AG09319 (cell line): ENCODE measurements around the gene PIK3R1.

ENCODE experiments used
- DNase-seq: peaks from one replicate; pipeline ENCODE4 v3.0.0-alpha.2; 2010; ENCODE audit warnings: low read depth; ENCODE audit errors: extremely low read depth
- CTCF ChIP-seq: IDR thresholded peaks from 2 replicates; pipeline ENCODE4 v1.5.1; 2011; ENCODE audit warnings: low read depth, mild to moderate bottlenecking, inconsistent platforms, low read length, moderate library complexity

The PIK3R1 gene

GRCh38 chr5:68337235-68337634 lies 121.7 kb downstream of the PIK3R1 start:
- DNase-seq = no peak
- no peak for TF ChIP-seq CTCF

- TF ChIP-seq CTCF = no peak
- DNase-seq = no peak
Observed at GRCh38 chr5:68339921-68340321, 124.4 kb downstream of the PIK3R1 start.

DNA sequence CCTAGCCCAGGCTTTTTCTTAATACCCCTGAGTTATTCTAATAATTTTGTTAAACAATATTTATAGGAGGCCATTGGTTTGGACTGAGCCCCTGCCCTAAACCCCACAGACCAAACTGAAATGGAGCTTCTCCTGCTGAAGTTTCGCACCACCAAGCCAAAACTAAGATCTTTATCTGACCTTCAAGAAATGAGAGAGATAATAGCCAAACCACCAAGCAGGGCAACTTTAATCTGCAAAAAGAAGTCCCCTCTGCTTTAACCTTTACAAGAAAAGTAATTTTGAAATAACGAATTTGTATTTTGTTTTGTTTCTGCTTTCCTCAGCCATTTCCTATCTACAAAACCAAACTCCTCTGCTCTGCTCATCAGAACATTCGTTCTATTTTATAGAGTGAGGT lies 125.5 kb downstream of the PIK3R1 start:
- DNase-seq = no peak
- TF ChIP-seq CTCF = no peak

GRCh38 chr5:68342693-68343092 lies 127.1 kb downstream of the PIK3R1 start:
- DNase-seq = no peak
- no peak for TF ChIP-seq CTCF

DNA sequence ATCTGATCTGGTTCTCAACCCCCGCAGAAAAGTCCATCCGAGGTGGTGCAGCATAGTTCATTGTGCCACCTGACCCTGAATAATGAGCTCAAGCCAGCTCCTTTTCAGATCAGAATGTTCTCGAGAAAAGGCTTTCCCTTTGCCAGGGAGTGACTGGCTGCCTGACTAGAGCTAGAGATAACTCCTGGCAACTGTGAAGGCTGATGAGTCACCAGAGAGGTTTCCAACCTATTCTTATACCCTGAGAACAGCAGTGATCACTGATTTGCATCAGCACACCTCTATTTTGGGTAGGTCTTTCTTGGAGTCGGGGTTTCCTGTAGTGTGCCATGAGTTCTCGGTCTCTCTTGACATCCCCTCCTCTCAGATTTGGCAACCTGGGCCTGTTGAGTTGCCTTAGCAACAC lies 127.9 kb downstream of the PIK3R1 start:
- no peak for TF ChIP-seq CTCF
- no peak for DNase-seq

DNA sequence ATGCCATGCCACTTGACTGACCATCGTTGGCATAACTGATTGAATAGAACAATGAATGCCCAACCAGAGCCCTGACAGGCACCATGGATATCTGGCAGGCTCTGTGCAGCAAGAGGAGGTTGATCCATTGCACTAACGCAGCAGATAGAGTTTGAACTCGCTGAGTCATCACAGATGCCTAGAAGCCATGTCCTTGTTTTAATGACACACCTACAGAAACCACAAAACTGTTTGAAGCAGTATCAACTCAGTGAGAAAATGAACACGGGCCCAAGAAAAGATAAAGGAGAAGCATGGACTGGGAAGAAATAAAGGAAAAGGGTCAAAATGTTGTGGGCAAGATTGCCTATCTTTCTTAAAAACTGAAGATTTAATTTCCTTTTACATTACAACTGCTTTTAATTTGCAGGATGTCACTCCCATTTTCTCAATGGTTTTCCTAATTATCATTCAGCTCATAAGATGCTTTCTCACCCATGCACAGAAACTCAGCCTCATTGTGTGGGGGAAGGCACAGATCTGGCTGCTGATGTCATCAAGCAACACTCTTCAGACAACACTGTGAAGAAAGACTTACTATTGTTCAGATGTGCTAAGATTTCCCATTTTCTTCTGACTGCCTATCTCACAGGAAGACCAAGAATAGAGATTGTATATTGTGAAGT lies 129.0 kb downstream of the PIK3R1 start:
- no peak for TF ChIP-seq CTCF
- DNase-seq = no peak

GRCh38 chr5:68345171-68345570 lies 129.6 kb downstream of the PIK3R1 start:
- no peak for DNase-seq
- TF ChIP-seq CTCF = no peak
